K562 (cell line): ENCODE measurements around the gene COQ8B. TPM values are rescaled to one million over a fixed set of nuclear protein-coding genes. Genes with fewer than 3 reads are reported as not detected.
A peak's percentile ranks its signal among the peaks of the same experiment; 100 is the strongest.

Source experiments
- ATF1 ChIP-seq, 2 experiments: fragments of 450-650 bp in 1 of 2; IDR thresholded peaks; 2 replicates each; pipeline ENCODE4 v1.6.1; 2016; ENCODE audit warnings: missing compliant biosample characterization in 1 of 2, missing genetic modification characterization in 1 of 2
- BRCA1 ChIP-seq, 2 experiments: fragments of 450-650 bp in 1 of 2; sonication (generic) in 1 of 2; formaldehyde crosslinking in 1 of 2; IDR thresholded peaks; 2 replicates each; pipeline versions ENCODE4 v1.5.0 to v1.6.1; 2017 to 2020; ENCODE audit warnings: mild to moderate bottlenecking in 1 of 2, missing genetic modification reagents in 1 of 2
- CCNT2 ChIP-seq: IDR thresholded peaks from 2 replicates; pipeline ENCODE4 v1.6.1; 2011; ENCODE audit warnings: borderline replicate concordance, low read depth, mild to moderate bottlenecking, moderate library complexity, mixed read lengths, low read length; ENCODE audit not compliant: insufficient read length; ENCODE audit errors: extremely low read depth
- DNMT1 ChIP-seq: fragments of 450-650 bp; IDR thresholded peaks from 2 replicates; pipeline ENCODE4 v1.6.1; 2016; ENCODE audit warnings: antibody characterized with exemption, mild to moderate bottlenecking
- ETS1 ChIP-seq: conservative IDR thresholded peaks from 2 replicates; pipeline ENCODE4 v1.6.1; 2011; ENCODE audit warnings: low read depth, mild to moderate bottlenecking, low read length; ENCODE audit not compliant: control insufficient read depth
- GATAD2B ChIP-seq: fragments of 450-650 bp; IDR thresholded peaks from 2 replicates; pipeline ENCODE4 v1.6.1; 2017; ENCODE audit warnings: mild to moderate bottlenecking, borderline replicate concordance
- GTF2E2 ChIP-seq: fragments of 200-800 bp; sonication (Bioruptor generic); IDR thresholded peaks from 2 replicates; pipeline ENCODE4 v1.6.1; 2016; ENCODE audit warnings: missing genetic modification characterization, missing compliant biosample characterization
- HDAC2 ChIP-seq: fragments of 450-650 bp; IDR thresholded peaks from 2 replicates; pipeline ENCODE4 v1.6.1; 2016; ENCODE audit warnings: mild to moderate bottlenecking
- HEY1 ChIP-seq: fragments of 250-450 bp; sonication (Bioruptor Pico); IDR thresholded peaks from 2 replicates; pipeline ENCODE4 v1.5.0; 2020; ENCODE audit warnings: mild to moderate bottlenecking, moderate library complexity, borderline replicate concordance
- MYNN ChIP-seq, 2 experiments: sonication (generic); formaldehyde crosslinking in 1 of 2; IDR thresholded peaks; 2 replicates each; pipeline versions ENCODE4 v1.5.0 to v1.6.1; 2016 to 2020; ENCODE audit warnings: antibody characterized with exemption in 1 of 2, missing genetic modification reagents in 1 of 2
- POLR2AphosphoS2 ChIP-seq: IDR thresholded peaks from 2 replicates; pipeline ENCODE4 v1.6.1; 2012; ENCODE audit warnings: low read length, improper control_type of control experiment
- THAP7 ChIP-seq: fragments of 250-450 bp; sonication (Bioruptor Pico); IDR thresholded peaks from 2 replicates; pipeline ENCODE4 v1.5.0; 2021
- THRB ChIP-seq: fragments of 450-650 bp; formaldehyde crosslinking; conservative IDR thresholded peaks from 2 replicates; pipeline ENCODE4 v1.4.0; 2022; ENCODE audit warnings: mild to moderate bottlenecking, missing genetic modification characterization
- TRIM24 ChIP-seq, 2 experiments: fragments of 450-650 bp; IDR thresholded peaks; 2 replicates each; pipeline ENCODE4 v1.6.1; 2016
- TRIM25 ChIP-seq: fragments of 450-650 bp; IDR thresholded peaks from 2 replicates; pipeline ENCODE4 v1.7.0; 2016; ENCODE audit warnings: borderline replicate concordance
- WHSC1 ChIP-seq: IDR thresholded peaks from one replicate; pipeline ENCODE4 v1.6.1; 2012; ENCODE audit warnings: low read length, control low read depth, inconsistent platforms
- ZNF639 ChIP-seq, 2 experiments: fragments of 200-800 bp in 1 of 2; sonication (Bioruptor generic) in 1 of 2; sonication (generic) in 1 of 2; formaldehyde crosslinking in 1 of 2; IDR thresholded peaks in 1 of 2; conservative IDR thresholded peaks in 1 of 2; 2 replicates each; pipeline versions ENCODE4 v1.5.0 to v1.6.1; 2016 to 2020; ENCODE audit warnings: missing compliant biosample characterization in 1 of 2, missing genetic modification characterization in 1 of 2, missing genetic modification reagents in 1 of 2
- polyA plus RNA-seq, 8 experiments: library from polyadenylated mRNA; depleted of rRNA in 4 of 8; stranded (reverse) in 5 of 8; unstranded in 3 of 8; fragments of >200 nt; fragmentation: Nextera tagmentation in 2 of 8; fragmentation: Illumina TruSeq in 1 of 8; extraction: Ambion mirVana in 2 of 8; extraction: Trizol in 1 of 8; gene quantifications; 2 replicates each; pipeline versions ENCODE4 v1.2.1 to v1.2.3, GENCODE V29; 2011 to 2014; ENCODE audit warnings: inconsistent platforms in 1 of 8, missing spikeins in 1 of 8
- total RNA-seq, 7 experiments: library from RNA; depleted of rRNA in 6 of 7; stranded (reverse); fragments of >200 nt in 6 of 7; fragmentation: Illumina TruSeq in 2 of 7; extraction: Trizol in 2 of 7; gene quantifications; 2 replicates each; pipeline versions ENCODE4 v1.2.1 to v1.2.3, GENCODE V29; 2011 to 2021; ENCODE audit warnings: low replicate concordance in 1 of 7

The COQ8B gene
- total and polyA plus RNA-seq, 9 of the 15 experiments (the other 6 are each of a cell fraction or from before 2014, with no cell fraction given), result 0.41 to 32.3 (median 12.9) TPM

- no peak for TF ChIP-seq TRIM25
- TF ChIP-seq POLR2AphosphoS2, result no peak
- TF ChIP-seq GTF2E2 (tag), result no peak
- TF ChIP-seq THRB, result no peak
- TF ChIP-seq THAP7, result no peak
- peak; percentile 23; the same call in 1 of the 2 replicates for TF ChIP-seq MYNN (IDR thresholded peaks at IDR 0.05)
- no peak for TF ChIP-seq MYNN (CRISPR knock-in tag; IDR thresholded peaks at IDR 0.05)
- TF ChIP-seq BRCA1 (IDR thresholded peaks at IDR 0.05), result no peak
- no peak for TF ChIP-seq BRCA1 (CRISPR knock-in tag; IDR thresholded peaks at IDR 0.05)
- TF ChIP-seq GATAD2B, result peak; percentile 96
- peak; percentile 84 for TF ChIP-seq ETS1
- TF ChIP-seq HDAC2, result peak; percentile 66; the same call in 1 of the 2 replicates
- no peak for TF ChIP-seq DNMT1
- TF ChIP-seq TRIM24 (IDR thresholded peaks at IDR 0.05), result no peak
- peak in 1 of 2 experiments; percentile 44; a peak in 2 of 4 replicates for TF ChIP-seq ZNF639 (CRISPR knock-in tag; conservative IDR thresholded peaks at IDR 0.05 in 1 of 2, IDR thresholded peaks at IDR 0.05 in 1 of 2)
- TF ChIP-seq ATF1 (CRISPR knock-in tag; IDR thresholded peaks at IDR 0.05), result peak; percentile 64
- peak; percentile 91 for TF ChIP-seq ATF1 (tag; IDR thresholded peaks at IDR 0.05)
- no peak for TF ChIP-seq WHSC1
- no peak for TF ChIP-seq CCNT2
- TF ChIP-seq HEY1 (CRISPR knock-in tag), result no peak
Observed at GRCh38 chr19:40716482-40717324, at the start of gene COQ8B, which contains the start of gene ITPKC (continued).
